Immature natural killer cell (primary cell): ENCODE results near the gene DAB1. TPM values are rescaled to one million over a fixed set of nuclear protein-coding genes. Genes with fewer than 3 reads are reported as not detected.
A peak's percentile ranks its signal among the peaks of the same experiment; 100 is the strongest.

ENCODE experiments used
- DNase-seq, 3 donors: peaks; one replicate each; pipeline ENCODE4 v3.0.0; 2022; ENCODE audit warnings: mixed read lengths in 1 of 3
- H3K27ac Mint-ChIP-seq, 6 donors: one replicate each; pipeline ENCODE4 v1.8.0; 2020; ENCODE audit warnings: mixed read lengths in 6 of 6, mild to moderate bottlenecking in 5 of 6, inconsistent platforms in 4 of 6, moderate library complexity in 3 of 6
- H3K27me3 Mint-ChIP-seq, 3 donors: one replicate each; pipeline ENCODE4 v1.8.0; 2020 to 2021; ENCODE audit warnings: low read depth in 3 of 3, mild to moderate bottlenecking in 3 of 3, mixed read lengths in 3 of 3, moderate library complexity in 3 of 3, inconsistent platforms in 1 of 3
- H3K36me3 Mint-ChIP-seq, 3 donors: one replicate each; pipeline ENCODE4 v1.8.0; 2020; ENCODE audit warnings: mixed read lengths in 3 of 3, inconsistent platforms in 2 of 3, mild to moderate bottlenecking in 2 of 3
- H3K4me1 Mint-ChIP-seq, 2 donors: one replicate each; pipeline ENCODE4 v1.8.0; 2020; ENCODE audit warnings: inconsistent platforms in 2 of 2, mild to moderate bottlenecking in 2 of 2, mixed read lengths in 2 of 2, moderate library complexity in 1 of 2
- H3K4me3 Mint-ChIP-seq, 5 donors: one replicate each; pipeline ENCODE4 v1.8.0; 2020; ENCODE audit warnings: mild to moderate bottlenecking in 5 of 5, mixed read lengths in 5 of 5, inconsistent platforms in 3 of 5, moderate library complexity in 3 of 5
- H3K9me3 Mint-ChIP-seq, 6 donors: one replicate each; pipeline ENCODE4 v1.8.0; 2020; ENCODE audit warnings: mild to moderate bottlenecking in 6 of 6, mixed read lengths in 6 of 6, inconsistent platforms in 4 of 6, moderate library complexity in 3 of 6
- polyA plus RNA-seq, 3 donors: library from polyadenylated mRNA; unstranded; fragments of 300-500 nt; fragmentation: Illumina TruSeq; gene quantifications; one replicate each; pipeline ENCODE4 v1.2.3, GENCODE V29; 2021

DAB1 gene
- polyA plus RNA-seq, 3 donors from 2014 or later = 0.88 TPM; not detected in 2

DNA sequence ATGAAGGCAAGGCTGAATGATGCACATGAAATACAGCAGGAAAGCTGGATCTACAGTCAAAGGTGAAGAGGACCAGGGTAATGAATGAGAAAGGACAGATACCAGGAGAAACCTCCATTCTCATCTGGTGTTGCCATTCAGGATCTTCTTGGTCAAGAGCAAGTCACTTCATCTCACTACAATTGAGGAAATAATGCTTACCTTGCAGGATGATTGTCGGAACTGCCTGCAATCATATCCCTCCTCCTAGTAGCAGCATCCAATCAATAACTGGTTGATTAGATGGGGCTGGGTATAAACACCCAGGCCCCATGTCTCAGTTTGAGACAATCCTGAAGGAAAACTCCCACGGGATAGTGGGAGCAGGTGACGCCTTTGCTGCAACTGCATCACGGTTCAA is 263.3 kb downstream of the DAB1 start:
- Mint-ChIP-seq H3K4me1 (peaks cover 7 to 8% of the 10 kb centered on the region in 2 donors), H3K36me3 (peaks cover 0 to 3% (median 3%) of the 10 kb centered on the region in 3 donors), H3K4me3 (no peak overlapping the region), H3K27me3 (peaks cover 3 to 13% (median 3%) of the 10 kb centered on the region in 3 donors), H3K27ac (no peak overlapping the region), H3K9me3 (peaks cover 0 to 15% (median 2%) of the 10 kb centered on the region in 6 donors)
- DNase-seq = no peak

GRCh38 chr1:57158604-57158998 is 265.3 kb downstream of the DAB1 start:
- Mint-ChIP-seq H3K27ac (no peak overlapping the region), H3K9me3 (peaks cover 0 to 20% (median 2%) of the 10 kb centered on the region in 6 donors), H3K4me1 (peaks cover 7 to 8% of the 10 kb centered on the region in 2 donors), H3K36me3 (peaks cover 0 to 3% (median 3%) of the 10 kb centered on the region in 3 donors), H3K4me3 (no peak overlapping the region), H3K27me3 (peaks cover 3 to 13% (median 6%) of the 10 kb centered on the region in 3 donors)
- no peak for DNase-seq

GRCh38 chr1:57157818-57158603 is 265.8 kb downstream of the DAB1 start:
- H3K4me3 Mint-ChIP-seq = peak overlapping the region in 1 of 5 donors; percentile 30
- H3K4me1 Mint-ChIP-seq = peaks cover 7 to 8% of the 10 kb centered on the region in 2 donors
- peaks cover 0 to 3% (median 3%) of the 10 kb centered on the region in 3 donors for H3K36me3 Mint-ChIP-seq
- peaks cover 0 to 19% (median 2%) of the 10 kb centered on the region in 6 donors for H3K9me3 Mint-ChIP-seq
- no peak for DNase-seq
- H3K27me3 Mint-ChIP-seq = peaks cover 3 to 11% (median 6%) of the 10 kb centered on the region in 3 donors
- H3K27ac Mint-ChIP-seq = no peak overlapping the region

- H3K27ac Mint-ChIP-seq = no peak overlapping the region
- peaks cover 0 to 14% (median 2%) of the 10 kb centered on the region in 6 donors for H3K9me3 Mint-ChIP-seq
- no peak for DNase-seq
- H3K27me3 Mint-ChIP-seq = peaks cover 0 to 7% (median 6%) of the 10 kb centered on the region in 3 donors
- H3K4me3 Mint-ChIP-seq = no peak overlapping the region
- peaks cover 0 to 3% (median 3%) of the 10 kb centered on the region in 3 donors for H3K36me3 Mint-ChIP-seq
- H3K4me1 Mint-ChIP-seq = peaks cover 6 to 7% of the 10 kb centered on the region in 2 donors
Observed at GRCh38 chr1:57156907-57157306, 267.0 kb downstream of the DAB1 start.

- Mint-ChIP-seq H3K9me3 (peaks cover 0 to 3% (median 0%) of the 10 kb centered on the region in 6 donors), H3K4me3 (no peak overlapping the region), H3K36me3 (no peaks in the 10 kb centered on the region), H3K4me1 (no peaks in the 10 kb centered on the region), H3K27me3 (no peaks in the 10 kb centered on the region), H3K27ac (no peak overlapping the region)
- no peak for DNase-seq
Observed at GRCh38 chr1:57146100-57146499, 277.8 kb downstream of the DAB1 start.

- DNase-seq = no peak
- H3K9me3 Mint-ChIP-seq = peaks cover 0 to 5% (median 0%) of the 10 kb centered on the region in 6 donors
Observed at GRCh38 chr1:57142999-57143398, 280.9 kb downstream of the DAB1 start.

GRCh38 chr1:57142169-57142568 is 281.7 kb downstream of the DAB1 start:
- peaks cover 0 to 8% (median 3%) of the 10 kb centered on the region in 3 donors for H3K27me3 Mint-ChIP-seq

More at GRCh38 chr1:57142999-57143398, 280.9 kb downstream of the DAB1 start:
- no peak overlapping the region for H3K4me3 Mint-ChIP-seq
- H3K36me3 Mint-ChIP-seq = no peaks in the 10 kb centered on the region
- no peaks in the 10 kb centered on the region for H3K4me1 Mint-ChIP-seq
- no peak overlapping the region for H3K27ac Mint-ChIP-seq
- H3K27me3 Mint-ChIP-seq = peaks cover 0 to 6% (median 3%) of the 10 kb centered on the region in 3 donors

DNA sequence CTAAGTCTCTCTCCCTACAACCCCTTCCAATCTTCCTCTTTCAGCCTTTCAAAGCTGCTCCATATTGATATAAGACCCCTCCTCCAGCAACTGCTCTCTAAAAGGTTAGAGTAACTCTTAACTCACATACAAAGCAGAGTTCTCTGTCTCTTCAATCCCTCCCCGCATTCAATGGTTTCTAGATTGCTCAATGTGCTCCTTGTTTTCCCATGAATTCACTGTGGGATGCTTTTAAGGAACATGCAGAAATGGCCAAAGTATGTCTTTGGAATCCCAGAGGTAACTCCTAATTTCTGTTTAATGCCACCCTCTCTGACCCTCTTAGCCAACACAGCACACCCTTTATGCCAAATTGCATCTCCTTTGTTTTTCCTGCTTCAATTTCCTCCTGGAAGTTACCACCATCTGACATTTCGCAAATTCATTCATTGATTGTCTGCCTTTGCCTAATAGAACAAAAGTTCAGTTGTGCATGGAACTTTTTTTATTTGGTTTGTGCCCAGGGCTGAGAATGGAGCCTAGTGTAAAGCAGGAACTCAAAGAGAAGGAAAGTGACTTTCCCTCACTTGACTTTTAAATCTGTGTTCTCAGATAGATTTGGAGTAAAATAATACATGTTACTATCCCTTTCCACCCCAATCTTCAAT is 285.3 kb downstream of the DAB1 start:
- no peak for DNase-seq
- Mint-ChIP-seq H3K4me3 (no peak overlapping the region), H3K4me1 (no peaks in the 10 kb centered on the region), H3K9me3 (peaks cover 0 to 7% (median 0%) of the 10 kb centered on the region in 6 donors), H3K27ac (no peak overlapping the region), H3K36me3 (no peaks in the 10 kb centered on the region), H3K27me3 (peaks cover 0 to 9% (median 5%) of the 10 kb centered on the region in 3 donors)

More at GRCh38 chr1:57142169-57142568, 281.7 kb downstream of the DAB1 start:
- Mint-ChIP-seq H3K4me3 (no peak overlapping the region), H3K9me3 (peaks cover 0 to 7% (median 0%) of the 10 kb centered on the region in 6 donors), H3K27ac (no peak overlapping the region), H3K36me3 (no peaks in the 10 kb centered on the region), H3K4me1 (no peaks in the 10 kb centered on the region)
- no peak for DNase-seq

DNA sequence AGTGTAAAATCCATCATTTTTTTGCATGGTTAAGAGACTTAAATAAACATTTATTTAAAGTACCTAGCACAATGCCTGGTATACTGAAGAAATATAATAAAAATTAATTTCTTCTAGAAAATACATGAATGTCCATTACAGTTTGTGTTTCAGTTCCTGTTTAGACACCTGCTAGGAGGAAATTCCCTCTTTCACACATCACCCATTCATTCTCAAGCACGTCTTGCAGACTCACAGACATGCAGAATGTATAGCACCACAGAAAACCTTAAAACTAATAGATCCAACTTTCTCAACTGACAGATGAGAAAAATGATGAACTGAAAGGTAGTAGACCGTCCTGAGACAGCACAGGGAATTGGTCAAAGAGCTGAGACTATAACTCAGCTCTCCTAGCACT is 285.9 kb downstream of the DAB1 start:
- no peaks in the 10 kb centered on the region for H3K36me3 Mint-ChIP-seq
- H3K4me3 Mint-ChIP-seq = no peak overlapping the region
- peaks cover 0 to 9% (median 5%) of the 10 kb centered on the region in 3 donors for H3K27me3 Mint-ChIP-seq
- H3K4me1 Mint-ChIP-seq = no peaks in the 10 kb centered on the region
- H3K9me3 Mint-ChIP-seq = peaks cover 0 to 7% (median 0%) of the 10 kb centered on the region in 6 donors
- no peak overlapping the region for H3K27ac Mint-ChIP-seq
- no peak for DNase-seq

DNA sequence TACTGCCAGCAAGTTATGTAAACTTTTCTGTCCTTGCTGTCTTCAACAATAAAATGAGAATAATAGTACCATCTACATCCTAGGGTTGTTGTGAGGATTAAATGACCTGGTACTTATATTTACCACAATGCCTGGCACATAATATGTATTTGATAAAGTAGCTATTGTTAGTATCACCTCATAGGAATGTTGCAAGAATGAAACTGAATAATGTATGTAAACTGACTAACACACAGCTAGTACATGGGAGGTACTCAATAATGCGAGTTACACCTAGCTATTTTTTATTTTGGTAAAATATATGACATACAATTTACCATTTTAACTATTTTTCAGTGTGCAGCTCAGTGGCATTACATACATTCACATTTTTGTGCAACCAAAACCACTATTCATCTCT is 289.1 kb downstream of the DAB1 start:
- H3K9me3 Mint-ChIP-seq = peaks cover 0 to 5% (median 0%) of the 10 kb centered on the region in 6 donors
- no peak overlapping the region for H3K27ac Mint-ChIP-seq
- no peaks in the 10 kb centered on the region for H3K4me1 Mint-ChIP-seq
- H3K36me3 Mint-ChIP-seq = no peaks in the 10 kb centered on the region
- no peak for DNase-seq
- H3K4me3 Mint-ChIP-seq = no peak overlapping the region
- H3K27me3 Mint-ChIP-seq = peaks cover 0 to 12% (median 5%) of the 10 kb centered on the region in 3 donors

- Mint-ChIP-seq H3K9me3 (peaks cover 0 to 5% (median 0%) of the 10 kb centered on the region in 6 donors), H3K36me3 (no peaks in the 10 kb centered on the region), H3K27ac (no peak overlapping the region), H3K27me3 (peaks cover 1 to 12% (median 3%) of the 10 kb centered on the region in 3 donors), H3K4me3 (no peak overlapping the region), H3K4me1 (no peaks in the 10 kb centered on the region)
- no peak for DNase-seq
Observed at GRCh38 chr1:57133686-57134085, 290.2 kb downstream of the DAB1 start.

- Mint-ChIP-seq H3K4me3 (no peak overlapping the region), H3K4me1 (no peaks in the 10 kb centered on the region), H3K36me3 (no peaks in the 10 kb centered on the region), H3K9me3 (peaks cover 0 to 2% (median 0%) of the 10 kb centered on the region in 6 donors), H3K27ac (no peak overlapping the region), H3K27me3 (peaks cover 1 to 6% (median 1%) of the 10 kb centered on the region in 3 donors)
- no peak for DNase-seq
Observed at GRCh38 chr1:57132993-57133622, 290.8 kb downstream of the DAB1 start.

GRCh38 chr1:57131701-57132394 is 292.0 kb downstream of the DAB1 start:
- Mint-ChIP-seq H3K4me1 (no peaks in the 10 kb centered on the region), H3K27me3 (peaks cover 1 to 4% (median 1%) of the 10 kb centered on the region in 3 donors), H3K27ac (no peak overlapping the region), H3K9me3 (no peaks in the 10 kb centered on the region), H3K36me3 (no peaks in the 10 kb centered on the region), H3K4me3 (no peak overlapping the region)
- DNase-seq = no peak
